ENCODE results near the gene PPAT. TPM values are rescaled to one million over a fixed set of nuclear protein-coding genes. Genes with fewer than 3 reads are reported as not detected.

PPAT gene
- total RNA-seq, 2 donors from 2014 or later: 7.4 to 15.3 TPM

DNA sequence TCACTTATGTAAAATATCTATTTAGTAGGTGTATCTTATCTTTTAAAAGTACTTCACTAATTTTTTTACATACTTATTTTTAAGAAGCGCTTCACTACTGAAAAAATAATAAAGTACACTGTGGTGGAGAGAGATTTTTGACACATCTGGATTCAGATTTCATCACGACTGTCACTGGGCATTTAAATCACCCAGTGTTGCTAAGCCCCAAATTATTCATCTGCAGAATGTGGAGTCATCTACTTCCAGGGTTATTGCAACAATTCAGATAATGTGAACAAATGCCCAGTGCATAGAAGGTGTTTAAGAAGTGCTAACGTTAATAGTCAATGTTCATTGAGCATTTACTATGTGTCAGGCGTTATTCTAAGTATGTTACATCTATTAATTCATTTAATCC, 90.0 kb downstream of the PPAT start:
- Histone ChIP-seq H3K4me3 (no peak overlapping the region), H3K36me3 (no peaks in the 10 kb centered on the region), H3K9ac (ENCODE audit: low read depth in 2 of 2, low read length in 2 of 2) (no peak overlapping the region), H3K27ac (no peak overlapping the region), H3K9me3 (no peaks in the 10 kb centered on the region), H3K4me1 (no peaks in the 10 kb centered on the region), H3K27me3 (no peaks in the 10 kb centered on the region)
- TF ChIP-seq, protein P1, sequence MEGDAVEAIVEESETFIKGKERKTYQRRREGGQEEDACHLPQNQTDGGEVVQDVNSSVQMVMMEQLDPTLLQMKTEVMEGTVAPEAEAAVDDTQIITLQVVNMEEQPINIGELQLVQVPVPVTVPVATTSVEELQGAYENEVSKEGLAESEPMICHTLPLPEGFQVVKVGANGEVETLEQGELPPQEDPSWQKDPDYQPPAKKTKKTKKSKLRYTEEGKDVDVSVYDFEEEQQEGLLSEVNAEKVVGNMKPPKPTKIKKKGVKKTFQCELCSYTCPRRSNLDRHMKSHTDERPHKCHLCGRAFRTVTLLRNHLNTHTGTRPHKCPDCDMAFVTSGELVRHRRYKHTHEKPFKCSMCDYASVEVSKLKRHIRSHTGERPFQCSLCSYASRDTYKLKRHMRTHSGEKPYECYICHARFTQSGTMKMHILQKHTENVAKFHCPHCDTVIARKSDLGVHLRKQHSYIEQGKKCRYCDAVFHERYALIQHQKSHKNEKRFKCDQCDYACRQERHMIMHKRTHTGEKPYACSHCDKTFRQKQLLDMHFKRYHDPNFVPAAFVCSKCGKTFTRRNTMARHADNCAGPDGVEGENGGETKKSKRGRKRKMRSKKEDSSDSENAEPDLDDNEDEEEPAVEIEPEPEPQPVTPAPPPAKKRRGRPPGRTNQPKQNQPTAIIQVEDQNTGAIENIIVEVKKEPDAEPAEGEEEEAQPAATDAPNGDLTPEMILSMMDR (IDR thresholded peaks at IDR 0.05): no peak
- DNase-seq: no peak
- intact Hi-C loops (cut with DNase I): no loop called here

Other genes with a start within 250 kb of the PPAT start
- gene AASDH, start 48.1 kb downstream of the PPAT start, total RNA-seq: 1 to 10 TPM; 7.4 to 7.8 TPM
- gene PAICS, start 645 bp upstream of the PPAT start, total RNA-seq: 100 to 1,000 TPM in 1 of 2 donors, 10 to 100 TPM in 1; 55.3 to 138 TPM
- 10 to 100 TPM; 74.4 to 79.6 TPM for gene SRP72, start 32.0 kb upstream of the PPAT start, total RNA-seq
- under 1 TPM; 0.17 to 0.29 TPM for gene ARL9, start 70.2 kb upstream of the PPAT start, total RNA-seq
- gene HOPX, start 245.7 kb upstream of the PPAT start, total RNA-seq: 1 to 10 TPM; 1.5 to 5.7 TPM